Stimulated activated CD8-positive, alpha-beta memory T cell treated with anti-CD3 and anti-CD28 coated beads, Interleukin-2, amount 100 ng/mL, for 1 hour (primary cell): ENCODE data around the gene EHMT1.
"Not testable (repeated sequence)": the region's sequence is repeated elsewhere in the genome, so short reads cannot be mapped to it uniquely, and the experiment has no call there.

Experiments used
- DNase-seq, 2 donors: peaks; one replicate each; pipeline ENCODE4 v3.0.0-alpha.2; 2020; ENCODE audit warnings: low read depth in 2 of 2

EHMT1 gene

GRCh38 chr9:137694962-137695875 is 76.4 kb downstream of the EHMT1 start:
- DNase-seq = no peak

- no peak for DNase-seq
Measured at GRCh38 chr9:137696136-137696925, 77.5 kb downstream of the EHMT1 start.

- DNase-seq = no peak
Measured at GRCh38 chr9:137697193-137697592, 78.4 kb downstream of the EHMT1 start.

GRCh38 chr9:137697832-137698231 is 79.0 kb downstream of the EHMT1 start:
- DNase-seq = no peak

- DNase-seq = no peak
Measured at GRCh38 chr9:137700911-137701310, 82.1 kb downstream of the EHMT1 start.

- no peak for DNase-seq
Measured at GRCh38 chr9:137702615-137703379, 84.0 kb downstream of the EHMT1 start.

GRCh38 chr9:137703842-137704508 is 85.2 kb downstream of the EHMT1 start:
- DNase-seq = no peak

- DNase-seq = no peak
Measured at GRCh38 chr9:137705443-137705863, 86.6 kb downstream of the EHMT1 start.

GRCh38 chr9:137705906-137706305 is 87.1 kb downstream of the EHMT1 start:
- no peak for DNase-seq

GRCh38 chr9:137707361-137707760 is 88.6 kb downstream of the EHMT1 start:
- no peak for DNase-seq

GRCh38 chr9:137708590-137709284 is 89.9 kb downstream of the EHMT1 start:
- DNase-seq = no peak

- no peak for DNase-seq
Measured at GRCh38 chr9:137709411-137710101, 90.8 kb downstream of the EHMT1 start.

- no peak for DNase-seq
Measured at GRCh38 chr9:137710704-137711103, 91.9 kb downstream of the EHMT1 start.

GRCh38 chr9:137711678-137712105 is 92.9 kb downstream of the EHMT1 start:
- DNase-seq = no peak

- DNase-seq = no peak
Measured at GRCh38 chr9:137715321-137715720, 96.5 kb downstream of the EHMT1 start.

- DNase-seq = not testable (repeated sequence)
Measured at GRCh38 chr9:137715866-137716693, 97.3 kb downstream of the EHMT1 start.

GRCh38 chr9:137716694-137717287 is 98.0 kb downstream of the EHMT1 start:
- no peak for DNase-seq

- no peak for DNase-seq
Measured at GRCh38 chr9:137717776-137718327, 99.0 kb downstream of the EHMT1 start.

- DNase-seq = no peak
Measured at GRCh38 chr9:137719194-137719593, 100.4 kb downstream of the EHMT1 start.
